HepG2 (cell line): ENCODE measurements around the gene IP6K3. TPM values are rescaled to one million over a fixed set of nuclear protein-coding genes. Genes with fewer than 3 reads are reported as not detected.
A peak's percentile ranks its signal among the peaks of the same experiment; 100 is the strongest.

ENCODE experiments used
- ATAC-seq: fragments of 200-7000 bp; cut with Tn5 transposase; 3 replicates; pipeline ENCODE4 v1.9.1; 2020; ENCODE audit warnings: mild to moderate bottlenecking, moderate library complexity
- BruUV-seq: library from RNA; stranded (reverse); fragments of 400-500 nt; replicated peaks from 2 replicates; lab custom pipeline; 2021; lab: Mats Ljungman, UMichigan
- CTCF ChIA-PET: fragments of 300-600 bp; formaldehyde crosslinking; extraction: SDS; loops from one replicate; lab custom pipeline; 2021; ENCODE audit warnings: low total read pairs, inconsistent platforms, low intra/inter-chr PET ratio; lab: Yijun Ruan, JAX
- POLR2A ChIA-PET: fragments of 350-600 bp; sonication (Branson Sonifier 250); formaldehyde crosslinking; loops from one replicate; lab custom pipeline; 2020; ENCODE audit warnings: antibody characterized with exemption, inconsistent platforms; lab: Yijun Ruan, JAX
- DNase-seq: peaks from one replicate; pipeline ENCODE4 v3.0.0-alpha.2; 2015; ENCODE audit warnings: low spot score
- FAIRE-seq: peaks from 3 replicates; lab custom pipeline; 2011; peaks lifted over from hg19 to GRCh38; lab: Jason Lieb, UNC
- H2AFZ ChIP-seq: one replicate; pipeline ENCODE4 v1.6.1; 2011; ENCODE audit warnings: low read length, inconsistent platforms
- H3K27ac ChIP-seq: fragments of 300-600 bp; 3 replicates; pipeline ENCODE4 v1.8.0; 2011; ENCODE audit warnings: mixed run types, mild to moderate bottlenecking, mixed read lengths, low read length, inconsistent platforms; ENCODE audit not compliant: insufficient read depth; ENCODE audit errors: extremely low read length
- H3K27me3 ChIP-seq, 2 experiments: fragments of 200-600 bp in 1 of 2; 2 replicates in 1 of 2; 3 replicates in 1 of 2; pipeline versions ENCODE4 v1.6.0 to v1.8.0; 2011; ENCODE audit warnings: low read length in 2 of 2, mild to moderate bottlenecking in 2 of 2, moderate library complexity in 2 of 2, inconsistent platforms in 1 of 2; ENCODE audit not compliant: insufficient read depth in 2 of 2, control insufficient read depth in 1 of 2
- H3K36me3 ChIP-seq, 2 experiments: fragments of 200-600 bp in 1 of 2; replicated peaks in 1 of 2; 2 replicates in 1 of 2; 3 replicates in 1 of 2; pipeline versions ENCODE4 v1.5.1 to v1.8.0; 2011; ENCODE audit warnings: low read length in 2 of 2, inconsistent platforms in 1 of 2; ENCODE audit not compliant: insufficient read depth in 2 of 2, control insufficient read depth in 1 of 2
- H3K4me1 ChIP-seq: 2 replicates; pipeline ENCODE4 v1.5.1; 2012; ENCODE audit warnings: low read length, inconsistent platforms; ENCODE audit not compliant: insufficient read depth
- H3K4me2 ChIP-seq: 2 replicates; pipeline ENCODE4 v1.6.0; 2011; ENCODE audit warnings: low read depth, low read length, inconsistent platforms
- H3K4me3 ChIP-seq, 3 experiments: fragments of 200-600 bp in 1 of 3; sonication (generic), shearing (Covaris generic) in 1 of 3; replicated peaks in 1 of 3; 2 replicates each; pipeline ENCODE4 v1.5.1; 2011 to 2016; ENCODE audit warnings: low read length in 3 of 3, inconsistent platforms in 2 of 3, low read depth in 2 of 3, mild to moderate bottlenecking in 2 of 3, control low read depth in 1 of 3, mixed read lengths in 1 of 3; ENCODE audit not compliant: insufficient read depth in 1 of 3
- H3K79me2 ChIP-seq: one replicate; pipeline ENCODE4 v1.6.1; 2011; ENCODE audit warnings: low read length, inconsistent platforms; ENCODE audit not compliant: insufficient read depth
- H3K9ac ChIP-seq: 2 replicates; pipeline ENCODE4 v1.6.0; 2011; ENCODE audit warnings: mild to moderate bottlenecking, low read depth, low read length, inconsistent platforms; ENCODE audit not compliant: insufficient read depth
- H3K9me3 ChIP-seq: 2 replicates; pipeline ENCODE4 v1.5.1; 2012; ENCODE audit warnings: mild to moderate bottlenecking, low read length
- H4K20me1 ChIP-seq: 2 replicates; pipeline ENCODE4 v1.6.0; 2011; ENCODE audit warnings: inconsistent platforms, mild to moderate bottlenecking, low read length, moderate library complexity; ENCODE audit not compliant: insufficient read depth
- ARNT ChIP-seq: fragments of 450-650 bp; IDR thresholded peaks from 2 replicates; pipeline ENCODE4 v1.6.1; 2017
- MIER2 ChIP-seq: IDR thresholded peaks from 2 replicates; pipeline ENCODE4 v1.6.1; 2016; ENCODE audit warnings: missing biosample characterization, missing genetic modification reagents
- POLR2A ChIP-seq, 2 experiments: IDR thresholded peaks; 2 replicates each; pipeline ENCODE4 v1.6.1; 2011; ENCODE audit warnings: low read depth in 2 of 2, low read length in 2 of 2, mild to moderate bottlenecking in 1 of 2, moderate library complexity in 1 of 2; ENCODE audit not compliant: insufficient read depth in 1 of 2
- ZNF24 ChIP-seq: fragments of 450-650 bp; IDR thresholded peaks from 2 replicates; pipeline ENCODE4 v1.6.1; 2017; ENCODE audit warnings: antibody characterized with exemption, mild to moderate bottlenecking
- ZSCAN12 ChIP-seq: sonication (generic); formaldehyde crosslinking; IDR thresholded peaks from 2 replicates; pipeline ENCODE4 v1.9.0; 2021; ENCODE audit warnings: mild to moderate bottlenecking, missing genetic modification reagents
- WGBS: methylation state at CpG from one replicate; pipeline ENCODE4 v1.1.6; 2017; ENCODE audit warnings: low lambda C conversion rate; 5-methylcytosine and 5-hydroxymethylcytosine counted together
- in situ Hi-C: cut with HindIII; loops from 2 replicates; pipeline ENCODE4 v1.10.0; 2017; ENCODE audit warnings: low pct_unique_long_range_greater_than_20kb; ENCODE audit not compliant: extremely low pct_ligation_motif_present
- intact Hi-C: fragments of 100-400 bp; cut with micrococcal nuclease; formaldehyde crosslinking; loops from one replicate; pipeline ENCODE4 v1.10.0; 2022; ENCODE audit not compliant: unreplicated experiment
- polyA plus RNA-seq, 8 experiments: library from polyadenylated mRNA; depleted of rRNA in 3 of 8; stranded (reverse) in 7 of 8; unstranded in 1 of 8; fragments of >200 nt; fragmentation: Illumina TruSeq in 4 of 8; extraction: Trizol in 4 of 8; gene quantifications; 2 replicates each; pipeline versions ENCODE4 v1.2.1 to v1.2.3, GENCODE V29; 2011 to 2016; ENCODE audit warnings: low read depth in 4 of 8, missing spikeins in 1 of 8, mixed read lengths in 1 of 8; ENCODE audit not compliant: insufficient read depth in 1 of 8
- total RNA-seq, 5 experiments: library from RNA; depleted of rRNA; stranded (reverse); fragments of >200 nt; fragmentation: Illumina TruSeq; extraction: Trizol; gene quantifications; 2 replicates each; pipeline ENCODE4 v1.2.3, GENCODE V29; 2016; ENCODE audit warnings: low read depth in 1 of 5

Gene IP6K3
- total and polyA plus RNA-seq, 2 of the 13 experiments (the other 11 are each of a cell fraction or from before 2014, with no cell fraction given), result 0.11 to 0.18 TPM

DNA sequence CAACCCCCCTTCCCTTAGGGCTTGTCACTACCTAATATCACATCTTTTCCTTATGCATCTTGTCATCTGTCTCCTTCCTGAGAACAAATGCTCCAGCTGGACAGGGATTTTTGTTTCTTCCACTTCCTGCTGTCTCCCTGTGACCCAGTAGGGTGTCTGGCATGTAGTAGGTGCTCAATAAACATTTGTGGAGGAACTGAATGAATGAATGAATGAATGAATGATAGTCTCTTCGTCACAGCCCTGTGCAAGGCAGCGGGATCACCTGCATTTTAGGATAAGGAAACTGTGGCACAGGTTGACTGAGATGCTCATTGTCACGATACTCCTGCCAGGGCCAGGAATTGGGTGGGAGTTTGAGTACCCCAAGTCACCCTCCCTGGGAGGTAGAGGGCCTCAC lies 28.1 kb upstream of the IP6K3 start:
- no TSS peak for BruUV-seq
- 100% methylated on average over 3 of the region's 3 CpGs for WGBS
- no peaks in the 10 kb centered on the region for H3K27me3 ChIP-seq
- no peak for FAIRE-seq
- no peak for ATAC-seq
- no peak overlapping the region for H2AFZ ChIP-seq
- POLR2A ChIA-PET, result no interaction called here
- in situ Hi-C loops (no loop called here), intact Hi-C loops (no loop called here)
- H3K9ac ChIP-seq, result no peak overlapping the region
- DNase-seq, result no peak
- TF ChIP-seq ZNF24 (peak; percentile 91), ZSCAN12 (no peak), ARNT (no peak)
- no peak overlapping the region for H3K27ac ChIP-seq
- no peaks in the 10 kb centered on the region for H3K79me2 ChIP-seq
- no peaks in the 10 kb centered on the region for H3K9me3 ChIP-seq
- H4K20me1 ChIP-seq, result no peaks in the 10 kb centered on the region; the same call in 1 of the 2 replicates
- CTCF ChIA-PET, result no interaction called here
- peaks cover 43 to 70% of the 10 kb centered on the region in 2 experiments for H3K36me3 ChIP-seq
- H3K4me1 ChIP-seq, result no peaks in the 10 kb centered on the region
- H3K4me3 ChIP-seq, result no peak overlapping the region
- H3K4me2 ChIP-seq, result no peak overlapping the region

- DNase-seq, result no peak
- no peak overlapping the region for H3K4me2 ChIP-seq
- H3K9ac ChIP-seq, result no peak overlapping the region
- peaks cover 5% of the 10 kb centered on the region for H3K4me1 ChIP-seq
- TF ChIP-seq MIER2 (CRISPR knock-in tag) (no peak), POLR2A (IDR thresholded peaks at IDR 0.05; ENCODE audit: insufficient read depth in 1 of 2, low read depth in 2 of 2, low read length in 2 of 2) (0 out of 4 replicates have a peak, but pooled peaks of 1 of the 2 experiments have one; percentile 15)
- TF ChIP-seq, all 625 proteins: peak for 1
- ChIA-PET POLR2A (interaction anchor here (1.3 kb wide), 1 partner anchor 15 kb away, joined by 5 read pairs; no protein-coding TSS in a partner anchor), CTCF (no interaction called here)
- H2AFZ ChIP-seq, result no peak overlapping the region
- no peak overlapping the region for H3K4me3 ChIP-seq
- no peaks in the 10 kb centered on the region; the same call in 1 of the 2 replicates for H4K20me1 ChIP-seq
- H3K27ac ChIP-seq, result no peak overlapping the region
- no TSS peak for BruUV-seq
- intact Hi-C loops, result no loop called here
- FAIRE-seq (no peak), ATAC-seq (no peak)
- 81% methylated on average over 6 of the region's 6 CpGs for WGBS
- no peaks in the 10 kb centered on the region for H3K9me3 ChIP-seq
- in situ Hi-C loops, result no loop called here
- peaks cover 32 to 52% of the 10 kb centered on the region in 2 experiments for H3K36me3 ChIP-seq
- H3K79me2 ChIP-seq, result no peaks in the 10 kb centered on the region
- 0 out of 5 replicates have a peak, but pooled peaks cover 0 to 2% of the 10 kb centered on the region in 2 experiments for H3K27me3 ChIP-seq
These were observed 26.3 kb upstream of the IP6K3 start for GRCh38 chr6:33772902-33773472.
